Activated T-cell treated with anti-CD3 and anti-CD28 coated beads, Interleukin-2, amount 50 U/mL, for 1 hour (primary cell): ENCODE results near the gene PMIS2.
"Not testable (repeated sequence)": the region's sequence is repeated elsewhere in the genome, so short reads cannot be mapped to it uniquely, and the experiment has no call there.

ENCODE experiments used
- DNase-seq: peaks from one replicate; pipeline ENCODE4 v3.0.0-alpha.2; 2020

Gene PMIS2

DNA sequence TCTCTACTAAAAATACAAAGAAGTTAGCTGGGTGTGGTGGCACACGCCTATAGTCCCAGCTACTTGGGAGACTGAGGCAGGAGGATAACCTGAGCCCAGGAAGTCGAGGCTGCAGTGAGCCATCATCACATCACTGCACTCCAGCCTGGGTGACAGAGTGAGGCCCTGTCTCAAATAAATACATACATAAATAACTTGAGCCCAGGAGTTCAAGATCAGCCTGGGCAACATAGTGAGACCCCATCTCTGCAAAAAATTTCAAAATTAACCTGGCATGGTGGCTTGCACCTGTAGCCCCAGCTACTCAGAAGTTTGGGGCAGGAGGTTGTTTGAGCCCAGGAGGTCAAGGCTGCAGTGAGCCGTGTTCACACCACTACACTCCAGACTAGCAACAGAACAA, 9.1 kb downstream of the PMIS2 start:
- DNase-seq, result not testable (repeated sequence)

GRCh38 chr19:35595928-35596327, 10.0 kb downstream of the PMIS2 start:
- DNase-seq, result no peak

GRCh38 chr19:35596366-35596999, 10.5 kb downstream of the PMIS2 start:
- DNase-seq, result no peak

GRCh38 chr19:35601971-35602370, 16.0 kb downstream of the PMIS2 start:
- DNase-seq, result no peak

GRCh38 chr19:35604436-35604835, 18.5 kb downstream of the PMIS2 start:
- not testable (repeated sequence) for DNase-seq

- not testable (repeated sequence) for DNase-seq
These were observed 21.2 kb downstream of the PMIS2 start for GRCh38 chr19:35607170-35607569.

GRCh38 chr19:35607661-35608060, 21.7 kb downstream of the PMIS2 start:
- DNase-seq, result no peak

- DNase-seq, result no peak
These were observed 22.3 kb downstream of the PMIS2 start for GRCh38 chr19:35608251-35608650.

DNA sequence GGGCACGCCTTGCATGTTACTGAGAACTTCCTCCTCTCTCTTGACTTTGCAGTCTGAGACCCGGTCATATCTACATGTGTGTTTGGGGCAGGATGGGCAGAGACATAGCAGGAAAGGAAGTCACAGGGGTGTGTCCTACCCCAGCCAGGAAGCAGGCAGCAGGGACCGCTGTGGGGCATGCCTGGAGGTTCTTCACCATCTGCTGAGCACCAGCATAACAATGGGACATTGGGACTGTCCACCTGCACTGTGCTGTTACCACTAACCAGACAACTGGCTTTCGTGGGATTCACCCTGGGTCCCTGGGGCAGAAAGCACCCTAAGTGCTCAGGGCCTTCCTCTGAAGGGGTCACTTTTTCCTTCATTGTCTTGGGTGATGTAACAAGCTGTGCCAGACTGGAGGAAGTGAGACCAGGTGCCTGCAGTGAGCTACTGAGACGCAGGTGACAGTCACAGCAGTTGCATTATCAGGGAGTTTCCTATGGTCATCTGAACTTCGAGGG, 23.9 kb downstream of the PMIS2 start:
- no peak for DNase-seq

- no peak for DNase-seq
These were observed 26.2 kb downstream of the PMIS2 start for GRCh38 chr19:35612224-35612558.

DNA sequence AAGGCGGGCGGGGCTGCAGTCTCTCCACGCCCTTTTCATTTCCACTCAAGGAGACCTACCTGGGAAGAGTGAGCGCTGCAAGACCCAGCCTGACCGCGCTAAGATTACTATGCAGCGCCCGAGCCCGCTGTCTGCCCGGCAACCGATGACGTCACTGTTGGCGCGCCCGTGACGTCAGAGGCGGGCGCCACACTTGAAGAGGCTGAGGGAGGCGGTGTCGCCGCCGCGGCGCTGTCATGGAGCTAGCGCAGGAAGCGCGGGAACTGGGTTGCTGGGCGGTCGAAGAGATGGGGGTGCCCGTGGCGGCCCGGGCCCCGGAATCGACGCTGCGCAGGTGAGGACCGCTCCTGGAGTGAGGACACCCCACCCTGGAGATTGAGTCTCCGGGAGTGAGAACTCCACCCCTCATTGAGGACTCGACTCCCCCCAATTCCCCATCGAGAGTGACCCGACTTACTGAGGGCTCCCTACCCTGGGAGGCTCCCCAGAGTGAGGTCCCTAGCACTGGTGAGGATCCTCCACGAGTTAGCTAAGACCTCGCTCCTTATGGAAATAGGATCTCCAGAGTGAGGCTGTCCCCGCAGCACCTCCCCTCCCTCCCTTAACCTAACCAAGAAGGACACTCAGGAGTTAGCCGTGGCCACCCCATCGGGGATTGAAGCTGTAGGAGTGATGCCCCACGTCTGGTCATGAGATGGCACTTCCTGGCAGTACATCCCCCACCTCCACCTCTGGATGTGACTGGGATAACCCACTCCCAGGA, 26.8 kb downstream of the PMIS2 start, which contains the start of gene HAUS5:
Gene HAUS5, plus strand, starts transcription at position 177 of the 763 bp plus-strand sequence. Its CDS starts 60 bp downstream, at position 237.
- DNase-seq, result peak; percentile 98

DNA sequence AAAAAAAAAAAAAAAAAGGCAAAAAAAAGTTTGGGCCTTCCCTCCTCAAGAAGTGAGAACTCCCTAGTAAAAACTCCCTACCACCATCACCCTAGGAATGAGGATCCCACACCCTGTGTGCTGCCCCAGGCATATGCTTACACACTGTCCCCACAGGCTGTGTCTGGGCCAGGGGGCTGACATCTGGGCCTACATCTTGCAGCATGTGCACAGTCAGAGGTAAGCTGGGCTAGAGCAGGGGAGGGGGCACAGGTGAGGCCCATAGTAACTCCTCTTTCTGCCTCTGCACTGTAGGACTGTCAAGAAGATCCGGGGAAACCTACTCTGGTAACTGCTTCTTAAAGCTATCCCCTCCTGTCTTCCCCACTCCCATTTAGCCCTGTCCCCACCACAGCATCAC, 27.6 kb downstream of the PMIS2 start:
- no peak for DNase-seq

DNA sequence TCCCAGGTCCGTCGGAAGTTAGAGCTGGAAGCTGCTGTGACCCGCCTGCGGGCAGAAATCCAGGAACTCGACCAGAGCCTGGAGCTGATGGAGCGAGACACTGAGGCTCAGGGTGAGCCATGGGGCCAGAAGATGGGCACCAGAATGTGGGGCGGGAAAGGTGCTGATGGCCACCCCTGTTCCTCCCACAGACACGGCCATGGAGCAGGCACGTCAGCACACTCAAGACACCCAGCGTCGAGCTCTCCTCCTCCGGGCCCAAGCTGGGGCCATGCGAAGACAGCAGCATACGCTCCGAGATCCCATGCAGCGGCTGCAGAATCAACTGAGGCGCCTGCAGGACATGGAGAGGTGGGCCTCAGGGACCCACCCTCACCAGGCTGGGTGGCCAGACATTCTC, 29.1 kb downstream of the PMIS2 start:
- no peak for DNase-seq

DNA sequence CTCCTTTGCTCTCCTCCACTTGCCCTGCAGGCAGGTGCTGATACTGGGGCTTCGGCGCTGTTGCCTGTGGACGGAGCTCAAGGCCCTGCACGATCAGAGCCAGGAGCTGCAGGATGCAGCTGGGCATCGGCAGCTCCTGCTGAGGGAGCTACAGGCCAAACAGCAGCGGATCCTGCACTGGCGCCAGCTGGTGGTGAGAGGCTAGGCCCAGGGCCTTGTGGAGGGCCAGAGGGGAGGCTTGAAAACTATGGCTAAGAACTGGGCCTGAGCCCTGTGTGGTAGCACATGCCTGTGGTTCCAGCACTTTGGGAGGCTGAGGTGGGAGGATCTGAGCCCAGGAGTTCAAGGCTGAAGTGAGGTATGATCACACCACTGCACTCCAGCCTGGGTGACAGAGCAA, 32.9 kb downstream of the PMIS2 start:
- no peak for DNase-seq

- no peak for DNase-seq
These were observed 33.4 kb downstream of the PMIS2 start for GRCh38 chr19:35619290-35619923.

DNA sequence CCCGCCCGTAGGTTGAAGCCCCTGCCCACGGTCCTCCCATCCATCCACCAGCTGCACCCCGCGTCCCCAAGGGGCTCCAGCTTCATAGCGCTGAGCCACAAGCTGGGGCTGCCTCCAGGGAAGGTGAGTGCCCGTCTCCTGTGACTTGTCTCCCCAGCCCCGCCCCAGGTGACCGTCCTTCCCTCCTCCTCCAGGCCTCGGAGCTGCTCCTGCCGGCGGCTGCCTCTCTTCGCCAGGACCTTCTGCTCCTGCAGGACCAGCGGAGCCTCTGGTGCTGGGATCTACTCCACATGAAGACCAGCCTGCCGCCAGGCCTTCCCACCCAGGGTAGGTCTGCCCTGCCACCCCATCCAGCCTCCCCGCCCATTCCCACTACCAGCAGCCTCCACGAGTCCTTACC, 34.0 kb downstream of the PMIS2 start:
- no peak for DNase-seq

DNA sequence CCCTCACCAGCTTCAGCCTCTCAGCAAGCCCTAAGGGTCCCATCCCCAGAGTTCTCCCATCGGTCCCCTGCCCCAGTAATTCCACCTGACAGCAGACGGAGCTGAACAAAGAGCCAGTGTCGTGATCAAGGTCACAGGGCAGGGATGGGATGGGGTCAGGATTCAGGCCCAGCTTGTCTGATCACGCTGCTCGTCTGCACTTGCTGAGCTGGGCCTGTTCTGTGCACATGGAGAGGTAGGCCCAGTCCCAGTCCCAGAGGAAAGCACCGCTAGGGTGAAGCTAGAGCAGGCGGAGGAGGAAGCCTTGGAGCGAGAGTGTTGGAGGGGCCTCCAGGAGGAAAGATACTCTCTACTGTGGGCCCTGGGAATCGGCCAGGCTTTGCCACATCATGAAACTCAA, 35.7 kb downstream of the PMIS2 start:
- no peak for DNase-seq

DNA sequence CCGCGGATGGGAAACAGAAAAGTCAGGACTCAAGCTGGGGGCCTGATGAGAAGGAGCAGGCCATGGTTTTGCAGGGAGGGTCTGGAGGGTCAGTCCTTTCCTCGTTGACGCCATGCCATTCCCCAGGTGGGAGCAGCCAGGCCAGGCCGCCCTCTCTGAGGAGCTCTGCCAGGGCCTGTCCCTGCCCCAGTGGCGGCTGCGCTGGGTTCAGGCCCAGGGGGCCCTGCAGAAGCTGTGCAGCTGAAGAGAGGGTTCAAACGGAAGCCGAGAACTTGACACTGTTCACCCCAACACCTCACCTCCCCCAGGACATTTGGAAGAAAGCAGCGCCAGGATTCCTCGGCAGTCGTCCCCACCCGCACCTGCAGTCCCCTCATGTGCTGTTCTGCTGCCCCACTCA, 36.8 kb downstream of the PMIS2 start:
- DNase-seq, result no peak

- no peak for DNase-seq
These were observed 37.5 kb downstream of the PMIS2 start for GRCh38 chr19:35623327-35624010.

DNA sequence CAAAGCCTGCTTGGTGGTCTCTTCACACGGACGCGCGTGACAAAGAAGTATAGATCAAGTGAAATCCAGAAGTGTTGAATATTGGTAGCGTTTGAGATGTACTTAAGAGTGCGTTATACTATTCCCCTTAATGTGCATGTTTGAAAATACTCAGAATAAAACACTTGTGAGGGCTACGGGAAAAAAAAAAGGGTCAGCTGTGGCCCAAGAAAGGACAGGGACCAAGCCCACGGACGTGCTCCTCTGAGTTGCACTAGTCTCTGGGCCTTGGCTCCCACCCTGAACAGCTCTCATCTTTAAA, 42.2 kb downstream of the PMIS2 start:
- DNase-seq, result no peak

GRCh38 chr19:35628565-35629331, 42.8 kb downstream of the PMIS2 start, which contains the start of gene RBM42:
TSS of gene RBM42 (plus strand) at chr19:35629036. CDS start at chr19:35629154, 118 bp downstream.
- peak; percentile 99 for DNase-seq

DNA sequence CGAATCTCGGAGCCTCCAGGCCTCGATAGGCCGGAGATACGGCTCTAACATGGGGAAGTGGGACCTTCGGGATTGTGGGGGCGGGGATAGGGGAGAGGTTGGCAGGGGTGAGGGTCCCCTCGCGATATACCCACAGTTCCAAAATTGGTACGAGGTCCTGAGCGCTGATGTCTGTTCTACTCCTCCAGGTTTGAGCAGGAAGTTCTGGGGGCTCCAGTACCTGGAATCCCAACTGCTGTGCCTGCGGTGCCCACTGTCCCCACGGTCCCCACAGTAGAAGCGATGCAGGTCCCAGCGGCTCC, 43.3 kb downstream of the PMIS2 start:
- DNase-seq, result no peak
